Ascending aorta (tissue), 2 donors: ENCODE results near the gene SRSF6. TPM values are rescaled to one million over a fixed set of nuclear protein-coding genes. Genes with fewer than 3 reads are reported as not detected.
"Not testable (repeated sequence)": the region's sequence is repeated elsewhere in the genome, so short reads cannot be mapped to it uniquely, and the experiment has no call there.

Experiments used
- DNase-seq, 2 donors: peaks; one replicate each; pipeline ENCODE4 v3.0.0-alpha.2; 2019; ENCODE audit warnings: low spot score in 2 of 2
- H3K27ac ChIP-seq, 2 donors: fragments of 200-600 bp; sonication (generic); one replicate each; pipeline ENCODE4 v1.5.1; 2016 to 2017; ENCODE audit warnings: mild to moderate bottlenecking in 1 of 2
- H3K27me3 ChIP-seq: fragments of 200-600 bp; sonication (generic); one replicate; pipeline ENCODE4 v1.5.1; 2017
- H3K36me3 ChIP-seq, 2 donors: fragments of 200-600 bp; sonication (generic); one replicate each; pipeline ENCODE4 v1.5.1; 2016
- H3K4me1 ChIP-seq, 2 donors: fragments of 200-600 bp; sonication (generic); one replicate each; pipeline ENCODE4 v1.5.1; 2016 to 2017; ENCODE audit warnings: mild to moderate bottlenecking in 1 of 2
- H3K4me3 ChIP-seq, 2 donors: fragments of 200-600 bp; sonication (generic); one replicate each; pipeline ENCODE4 v1.5.1; 2016 to 2017; ENCODE audit warnings: mild to moderate bottlenecking in 1 of 2
- H3K9me3 ChIP-seq, 2 donors: fragments of 200-600 bp; sonication (generic); one replicate each; pipeline ENCODE4 v1.5.1; 2016
- intact Hi-C: fragments of 100-400 bp; cut with DNase I; formaldehyde crosslinking; loops from one replicate; pipeline ENCODE4 v1.15.1; 2023
- total RNA-seq: library from RNA; depleted of rRNA; stranded (reverse); fragments of >200 nt; gene quantifications from one replicate; pipeline ENCODE4 v1.1.0, GENCODE V29; 2016
- TF ChIP-seq, protein P1 (sequence below), 3 experiments: fragments of 200-600 bp in 2 of 3; fragments of 450-650 bp in 1 of 3; sonication (generic) in 2 of 3; IDR thresholded peaks; one replicate each; pipeline ENCODE4 v1.5.1; 2016 to 2019; ENCODE audit warnings: antibody characterized with exemption in 3 of 3, mild to moderate bottlenecking in 1 of 3, moderate library complexity in 1 of 3

Gene SRSF6
- total RNA-seq, 1 donor from 2014 or later = 23.9 TPM

DNA sequence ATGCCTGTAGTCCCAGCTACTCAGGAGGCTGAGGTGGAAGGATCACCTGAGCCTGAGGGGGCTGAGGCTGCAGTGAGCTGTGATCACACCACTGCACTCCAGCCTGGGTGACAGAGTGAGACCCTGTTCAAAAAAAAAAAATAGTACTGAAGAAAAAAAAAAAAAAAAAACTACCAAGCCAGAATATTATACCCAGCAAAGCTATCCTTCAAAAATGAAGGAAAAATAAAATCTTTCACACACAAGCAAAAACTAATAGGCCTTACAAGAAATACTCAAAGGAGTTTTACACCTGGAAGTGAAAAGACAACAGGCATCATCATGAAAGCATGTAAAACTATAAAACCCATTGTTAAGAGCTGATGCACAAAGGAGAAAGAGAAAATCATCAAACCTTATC is 37.5 kb upstream of the SRSF6 start:
- Histone ChIP-seq H3K27ac (no peak overlapping the region), H3K27me3 (no peaks in the 10 kb centered on the region), H3K36me3 (no peaks in the 10 kb centered on the region), H3K4me1 (no peaks in the 10 kb centered on the region), H3K4me3 (no peak overlapping the region), H3K9me3 (peaks cover 6 to 22% of the 10 kb centered on the region in 2 donors)
- TF ChIP-seq, protein P1, sequence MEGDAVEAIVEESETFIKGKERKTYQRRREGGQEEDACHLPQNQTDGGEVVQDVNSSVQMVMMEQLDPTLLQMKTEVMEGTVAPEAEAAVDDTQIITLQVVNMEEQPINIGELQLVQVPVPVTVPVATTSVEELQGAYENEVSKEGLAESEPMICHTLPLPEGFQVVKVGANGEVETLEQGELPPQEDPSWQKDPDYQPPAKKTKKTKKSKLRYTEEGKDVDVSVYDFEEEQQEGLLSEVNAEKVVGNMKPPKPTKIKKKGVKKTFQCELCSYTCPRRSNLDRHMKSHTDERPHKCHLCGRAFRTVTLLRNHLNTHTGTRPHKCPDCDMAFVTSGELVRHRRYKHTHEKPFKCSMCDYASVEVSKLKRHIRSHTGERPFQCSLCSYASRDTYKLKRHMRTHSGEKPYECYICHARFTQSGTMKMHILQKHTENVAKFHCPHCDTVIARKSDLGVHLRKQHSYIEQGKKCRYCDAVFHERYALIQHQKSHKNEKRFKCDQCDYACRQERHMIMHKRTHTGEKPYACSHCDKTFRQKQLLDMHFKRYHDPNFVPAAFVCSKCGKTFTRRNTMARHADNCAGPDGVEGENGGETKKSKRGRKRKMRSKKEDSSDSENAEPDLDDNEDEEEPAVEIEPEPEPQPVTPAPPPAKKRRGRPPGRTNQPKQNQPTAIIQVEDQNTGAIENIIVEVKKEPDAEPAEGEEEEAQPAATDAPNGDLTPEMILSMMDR (IDR thresholded peaks at IDR 0.05) = no peak
- intact Hi-C loops = no loop called here
- no peak for DNase-seq

DNA sequence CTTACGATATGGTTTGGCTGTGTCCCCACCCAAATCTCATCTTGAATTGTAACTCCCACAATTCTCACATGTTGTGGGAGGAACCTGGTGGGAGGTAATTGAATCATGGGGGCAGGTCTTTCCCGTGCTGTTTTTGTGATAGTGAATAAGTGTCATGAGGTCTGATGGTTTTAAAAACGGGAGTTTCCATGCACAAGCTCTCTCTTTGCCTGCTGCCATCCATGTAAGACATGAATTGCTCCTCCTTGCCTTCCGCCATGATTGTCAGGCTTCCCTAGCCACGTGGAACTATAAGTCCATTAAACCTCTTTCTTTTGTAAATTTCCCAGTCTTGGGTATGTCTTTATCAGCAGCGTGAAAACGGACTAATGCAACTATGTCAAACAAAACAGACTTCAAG is 36.8 kb upstream of the SRSF6 start:
- intact Hi-C loops = not testable (repeated sequence)

DNA sequence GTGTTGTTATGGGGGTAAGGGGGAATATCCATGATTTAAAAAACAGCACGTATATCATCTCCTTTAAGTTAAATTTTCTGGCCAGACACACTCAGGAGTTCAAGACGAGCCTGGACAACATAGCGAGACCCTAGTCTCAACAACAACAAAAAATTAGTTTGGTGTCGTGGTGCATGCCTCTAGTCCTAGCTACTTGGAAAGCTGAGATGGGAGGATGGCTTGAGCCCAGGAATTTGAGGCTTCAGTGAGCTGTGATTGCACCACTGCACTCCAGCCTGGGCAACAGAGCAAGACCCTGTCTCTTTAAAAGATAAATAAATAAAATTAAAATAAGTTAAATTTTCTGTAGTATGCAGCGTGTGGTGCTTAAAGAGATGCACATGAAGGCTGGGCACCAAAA is 31.5 kb upstream of the SRSF6 start:
- Histone ChIP-seq H3K27ac (no peak overlapping the region), H3K9me3 (peaks cover 0 to under 1% of the 10 kb centered on the region in 2 donors), H3K36me3 (no peaks in the 10 kb centered on the region), H3K27me3 (no peaks in the 10 kb centered on the region), H3K4me3 (no peak overlapping the region), H3K4me1 (no peaks in the 10 kb centered on the region)
- no peak for DNase-seq
- TF ChIP-seq, protein P1 (IDR thresholded peaks at IDR 0.05) = no peak
- intact Hi-C loops = no loop called here

More for the DNA sequence above, 36.8 kb upstream of the SRSF6 start:
- H3K9me3 ChIP-seq = peaks cover 6 to 22% of the 10 kb centered on the region in 2 donors
- not testable (repeated sequence) for H3K36me3 ChIP-seq, H3K4me3 ChIP-seq, H3K4me1 ChIP-seq, DNase-seq, H3K27me3 ChIP-seq, H3K27ac ChIP-seq

DNA sequence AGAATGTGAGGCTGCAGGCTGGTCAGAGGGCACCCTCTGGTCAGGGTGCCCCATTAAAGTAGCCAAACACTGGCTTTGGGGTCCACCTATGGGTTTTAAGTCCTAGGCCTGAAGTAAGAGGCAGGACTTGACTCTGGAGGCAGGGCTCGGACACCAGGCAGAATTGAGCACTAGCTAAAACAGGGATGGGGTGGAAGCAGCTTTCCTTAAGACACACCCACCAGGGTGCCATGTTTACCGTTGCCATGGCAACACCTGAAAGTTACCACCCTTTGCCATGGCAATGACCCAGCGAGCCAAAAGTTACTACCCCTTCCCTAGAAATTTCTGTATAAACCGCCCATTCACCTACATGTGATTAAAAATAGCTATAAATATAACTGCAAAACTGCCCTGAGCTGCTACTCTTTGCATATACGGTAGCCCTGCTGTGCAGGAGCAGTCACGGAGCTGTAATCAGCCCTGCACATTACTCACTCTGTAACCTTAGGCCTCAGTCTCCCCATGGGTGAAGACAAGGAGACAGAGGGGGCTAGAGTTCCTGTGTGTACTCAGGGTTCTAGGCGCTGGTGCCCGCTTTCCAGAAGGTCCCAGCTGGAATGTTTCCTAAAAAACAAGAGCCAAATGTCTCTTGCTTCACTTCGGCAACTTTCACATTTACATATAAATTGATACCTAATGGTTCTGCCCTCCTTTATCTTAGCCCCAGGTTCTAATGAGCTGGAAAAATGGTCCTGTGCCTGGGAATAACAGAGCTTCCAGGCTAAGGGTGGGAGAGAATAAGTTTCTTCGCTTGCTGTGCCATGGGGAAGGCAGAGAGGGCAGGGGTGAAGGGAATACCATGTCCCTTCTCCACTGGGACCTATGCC is 27.2 kb upstream of the SRSF6 start:
- no peak for DNase-seq

DNA sequence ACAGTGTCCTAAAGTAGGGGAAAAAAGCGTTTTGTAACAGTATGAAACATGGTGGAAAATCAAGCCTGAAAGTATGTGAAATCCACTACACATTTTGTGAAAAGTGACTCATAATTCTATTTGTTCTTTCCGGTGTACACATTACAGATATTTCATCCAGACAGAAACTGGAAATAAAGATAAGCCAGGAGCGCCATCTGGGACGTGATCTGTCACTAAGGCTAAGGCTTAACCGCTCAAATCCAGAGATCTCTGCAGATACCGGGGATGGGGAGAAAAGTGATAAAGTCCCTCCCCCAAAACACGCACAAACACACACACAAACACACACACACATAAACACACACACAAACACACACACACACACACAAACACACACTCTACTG is 26.6 kb upstream of the SRSF6 start:
- no peak overlapping the region for H3K27ac ChIP-seq
- TF ChIP-seq, protein P1 (IDR thresholded peaks at IDR 0.05) = no peak
- H3K4me3 ChIP-seq = no peak overlapping the region
- no peaks in the 10 kb centered on the region for H3K27me3 ChIP-seq
- intact Hi-C loops = no loop called here
- no peak for DNase-seq
- H3K4me1 ChIP-seq = no peaks in the 10 kb centered on the region
- H3K9me3 ChIP-seq = no peaks in the 10 kb centered on the region
- no peaks in the 10 kb centered on the region for H3K36me3 ChIP-seq

More for the DNA sequence above, 27.2 kb upstream of the SRSF6 start:
- Histone ChIP-seq H3K27me3 (no peaks in the 10 kb centered on the region), H3K27ac (no peak overlapping the region), H3K4me1 (no peaks in the 10 kb centered on the region), H3K36me3 (no peaks in the 10 kb centered on the region), H3K9me3 (no peaks in the 10 kb centered on the region), H3K4me3 (no peak overlapping the region)
- TF ChIP-seq, protein P1 (IDR thresholded peaks at IDR 0.05) = no peak
- intact Hi-C loops = no loop called here

DNA sequence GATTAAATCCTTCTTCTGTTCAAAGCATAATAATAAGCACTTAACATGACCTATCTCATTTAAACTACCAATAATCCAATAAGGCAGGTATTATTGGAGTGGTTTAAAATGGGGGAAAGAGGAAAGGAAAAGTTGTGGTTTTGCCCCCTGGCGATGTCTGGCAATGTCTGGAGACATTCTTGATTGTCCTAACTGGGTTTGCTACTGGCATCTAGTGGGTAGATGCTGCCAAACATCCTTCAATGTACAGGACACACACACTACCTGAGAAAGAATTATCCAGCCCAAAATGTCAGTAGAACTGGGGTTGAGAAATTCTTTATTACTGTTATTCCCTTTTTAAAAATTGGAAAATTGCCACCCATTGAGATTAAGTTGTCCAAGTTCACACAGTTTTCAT is 25.2 kb upstream of the SRSF6 start:
- no peaks in the 10 kb centered on the region for H3K27me3 ChIP-seq
- H3K4me1 ChIP-seq = no peaks in the 10 kb centered on the region
- no peak overlapping the region for H3K27ac ChIP-seq
- intact Hi-C loops = no loop called here
- H3K4me3 ChIP-seq = no peak overlapping the region
- DNase-seq = no peak
- H3K9me3 ChIP-seq = no peaks in the 10 kb centered on the region
- H3K36me3 ChIP-seq = no peaks in the 10 kb centered on the region
- TF ChIP-seq, protein P1 (IDR thresholded peaks at IDR 0.05) = no peak
